Dendritic cell treated with granulocyte-macrophage colony-stimulating factor and Interleukin-4, amounts not matched to agents 40 ng/mL and 50 ng/mL, for 4 days (primary cell): Measurements from ENCODE around the gene UNC5A.

ENCODE experiments used
- H3K27ac Mint-ChIP-seq: one replicate; pipeline ENCODE4 v1.8.0; 2022; ENCODE audit warnings: mild to moderate bottlenecking, mixed read lengths
- H3K27me3 Mint-ChIP-seq: one replicate; pipeline ENCODE4 v1.8.0; 2022; ENCODE audit warnings: mild to moderate bottlenecking, mixed read lengths
- H3K36me3 Mint-ChIP-seq: one replicate; pipeline ENCODE4 v1.8.0; 2022; ENCODE audit warnings: low read depth, mixed read lengths
- H3K4me1 Mint-ChIP-seq: one replicate; pipeline ENCODE4 v1.8.0; 2022; ENCODE audit warnings: low read depth, mixed read lengths
- H3K4me3 Mint-ChIP-seq: one replicate; pipeline ENCODE4 v1.8.0; 2022; ENCODE audit warnings: mild to moderate bottlenecking, moderate library complexity, mixed read lengths
- H3K9me3 Mint-ChIP-seq: one replicate; pipeline ENCODE4 v1.8.0; 2022; ENCODE audit warnings: mixed read lengths
- intact Hi-C: fragments of 100-400 bp; cut with micrococcal nuclease; formaldehyde crosslinking; loops from one replicate; pipeline ENCODE4 v1.15.0; 2022

The UNC5A gene

DNA sequence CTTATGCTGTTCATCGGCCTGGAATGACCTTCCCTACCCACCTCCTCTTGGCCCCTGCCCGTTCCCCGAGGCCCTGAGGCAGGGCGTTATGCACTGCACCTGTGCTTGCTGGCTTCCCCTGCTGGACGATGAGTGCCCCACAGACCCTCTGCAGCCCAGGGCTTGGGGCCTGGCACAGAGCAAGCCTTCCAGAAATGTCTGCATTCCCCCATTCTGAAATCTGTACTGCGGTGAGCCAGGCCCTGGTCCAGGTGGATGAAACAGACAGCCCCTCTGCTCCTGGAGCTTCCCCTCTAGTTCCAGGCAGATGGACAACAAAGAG, 35.0 kb downstream of the UNC5A start:
- Mint-ChIP-seq H3K4me1 (no peaks in the 10 kb centered on the region), H3K27me3 (peaks cover 50% of the 10 kb centered on the region), H3K27ac (no peak overlapping the region), H3K9me3 (no peaks in the 10 kb centered on the region), H3K4me3 (no peak overlapping the region), H3K36me3 (no peaks in the 10 kb centered on the region)
- intact Hi-C loops, result no loop called here

DNA sequence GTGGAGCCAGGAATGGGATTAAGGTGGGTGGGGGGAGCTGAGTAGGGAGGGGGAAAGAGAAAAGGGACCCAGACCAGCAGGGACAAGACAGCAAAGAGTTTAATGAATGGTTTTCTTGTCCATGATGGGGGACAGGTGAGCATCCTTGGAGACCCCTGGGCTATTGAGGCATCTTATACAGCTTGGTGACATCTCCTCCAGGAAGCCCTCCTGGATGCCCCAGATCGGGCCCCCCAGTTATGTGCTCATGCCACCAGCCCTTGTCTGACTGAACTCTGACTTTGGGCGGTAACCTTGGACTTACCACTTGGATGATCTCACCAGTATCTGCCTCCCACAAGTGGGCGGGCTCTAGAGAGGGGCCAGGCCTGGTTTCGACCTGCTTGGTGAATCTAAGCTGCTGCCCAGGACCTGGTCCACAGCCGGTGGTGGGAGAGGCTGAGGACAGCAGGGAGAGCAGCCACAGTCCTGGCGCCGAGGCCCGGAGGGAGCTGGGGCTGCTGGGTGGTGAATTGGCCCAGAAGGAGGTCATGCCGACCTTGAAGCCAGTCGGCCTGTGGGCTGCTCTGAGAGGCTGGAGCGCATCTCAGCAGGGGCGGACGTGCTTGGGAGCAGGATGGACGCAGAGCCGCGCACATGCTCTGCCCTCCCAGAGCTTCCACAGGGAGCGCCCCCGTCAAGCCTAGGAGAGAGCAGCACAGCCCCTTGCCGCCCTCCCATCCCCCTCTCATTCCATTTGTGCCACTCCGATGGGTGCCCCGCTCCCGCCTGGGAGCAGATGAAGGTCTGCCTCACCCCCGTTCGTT, 36.2 kb downstream of the UNC5A start:
- no peak overlapping the region for H3K4me3 Mint-ChIP-seq
- no peaks in the 10 kb centered on the region for H3K36me3 Mint-ChIP-seq

DNA sequence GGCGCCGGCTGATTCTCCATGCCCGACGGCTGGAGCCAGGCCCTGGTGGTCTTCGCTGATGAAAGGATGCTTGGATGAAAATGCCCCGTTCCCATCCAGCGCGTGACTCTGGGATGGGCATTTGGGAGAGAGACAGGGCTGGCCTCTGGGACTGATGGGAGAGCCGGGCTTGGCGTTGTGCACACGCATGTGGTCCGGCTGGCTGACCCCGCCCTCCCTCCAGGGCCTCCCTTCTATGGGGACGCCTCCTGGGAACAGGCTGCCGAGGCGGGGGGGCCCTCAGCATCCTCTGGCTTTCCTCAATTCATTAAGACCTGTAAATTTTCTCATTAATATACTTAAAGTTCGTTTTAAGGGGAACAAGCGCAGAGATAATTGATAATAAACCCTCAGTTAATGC, 36.8 kb downstream of the UNC5A start:
- H3K9me3 Mint-ChIP-seq, result no peaks in the 10 kb centered on the region
- peaks cover 48% of the 10 kb centered on the region for H3K27me3 Mint-ChIP-seq
- no peak overlapping the region for H3K4me3 Mint-ChIP-seq
- H3K27ac Mint-ChIP-seq, result no peak overlapping the region
- H3K36me3 Mint-ChIP-seq, result no peaks in the 10 kb centered on the region
- H3K4me1 Mint-ChIP-seq, result no peaks in the 10 kb centered on the region
- intact Hi-C loops, result no loop called here

More for the DNA sequence above, 36.2 kb downstream of the UNC5A start:
- peaks cover 43% of the 10 kb centered on the region for H3K27me3 Mint-ChIP-seq
- intact Hi-C loops, result no loop called here
- H3K4me1 Mint-ChIP-seq, result no peaks in the 10 kb centered on the region
- no peak overlapping the region for H3K27ac Mint-ChIP-seq
- H3K9me3 Mint-ChIP-seq, result no peaks in the 10 kb centered on the region

DNA sequence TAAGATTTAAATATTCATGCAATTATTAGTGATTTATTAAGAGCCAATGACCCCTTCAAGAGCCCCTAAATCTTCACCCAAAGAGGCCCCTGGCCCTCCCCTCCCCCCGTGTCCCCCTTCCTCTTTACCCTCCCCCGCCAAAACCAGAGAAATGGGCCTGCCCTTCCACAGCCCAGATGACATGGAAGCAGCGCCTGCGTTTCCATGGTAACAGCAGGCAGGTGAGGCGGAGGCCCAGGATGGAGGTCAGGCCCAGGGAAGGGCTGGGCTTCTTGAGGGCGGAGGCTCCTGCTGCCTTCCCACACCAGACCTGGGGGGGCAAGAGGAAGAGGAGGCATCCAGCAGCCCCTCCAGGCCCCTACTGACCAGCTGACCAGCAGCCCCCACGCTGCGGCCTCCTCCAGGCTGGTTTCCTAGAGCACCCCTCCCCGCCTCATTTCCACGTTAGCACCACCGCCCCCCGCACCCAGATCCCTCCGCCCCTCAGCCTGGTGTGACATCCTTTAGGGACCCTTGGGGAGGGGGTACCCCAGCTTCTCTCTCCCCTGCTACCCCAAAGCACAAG, 37.4 kb downstream of the UNC5A start:
- intact Hi-C loops, result no loop called here
- Mint-ChIP-seq H3K27ac (no peak overlapping the region), H3K27me3 (peaks cover 51% of the 10 kb centered on the region), H3K4me1 (no peaks in the 10 kb centered on the region), H3K9me3 (no peaks in the 10 kb centered on the region), H3K4me3 (no peak overlapping the region), H3K36me3 (no peaks in the 10 kb centered on the region)

DNA sequence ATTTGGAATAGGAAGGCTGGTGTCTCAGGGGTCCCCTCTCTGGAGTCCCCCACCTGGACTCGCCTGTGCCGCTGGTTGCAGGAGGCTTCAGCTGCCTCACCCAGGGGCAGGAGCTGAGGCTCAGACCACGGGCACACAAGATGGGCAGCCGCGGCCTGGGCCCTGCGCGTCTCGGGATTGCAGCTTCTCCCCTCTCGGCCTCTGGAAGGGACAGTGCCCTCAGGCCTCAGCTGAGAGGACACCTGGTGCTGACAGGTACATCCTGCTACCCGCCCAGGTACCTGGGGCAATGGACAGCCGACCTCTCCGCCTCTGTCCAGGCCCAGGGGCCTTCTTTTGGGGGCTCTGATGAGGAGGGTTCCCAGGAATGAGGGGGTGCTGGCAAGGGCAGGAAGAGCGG, 38.3 kb downstream of the UNC5A start:
- Mint-ChIP-seq H3K9me3 (no peaks in the 10 kb centered on the region), H3K36me3 (no peaks in the 10 kb centered on the region), H3K4me1 (no peaks in the 10 kb centered on the region), H3K27me3 (peaks cover 50% of the 10 kb centered on the region), H3K27ac (no peak overlapping the region), H3K4me3 (no peak overlapping the region)
- intact Hi-C loops, result no loop called here

DNA sequence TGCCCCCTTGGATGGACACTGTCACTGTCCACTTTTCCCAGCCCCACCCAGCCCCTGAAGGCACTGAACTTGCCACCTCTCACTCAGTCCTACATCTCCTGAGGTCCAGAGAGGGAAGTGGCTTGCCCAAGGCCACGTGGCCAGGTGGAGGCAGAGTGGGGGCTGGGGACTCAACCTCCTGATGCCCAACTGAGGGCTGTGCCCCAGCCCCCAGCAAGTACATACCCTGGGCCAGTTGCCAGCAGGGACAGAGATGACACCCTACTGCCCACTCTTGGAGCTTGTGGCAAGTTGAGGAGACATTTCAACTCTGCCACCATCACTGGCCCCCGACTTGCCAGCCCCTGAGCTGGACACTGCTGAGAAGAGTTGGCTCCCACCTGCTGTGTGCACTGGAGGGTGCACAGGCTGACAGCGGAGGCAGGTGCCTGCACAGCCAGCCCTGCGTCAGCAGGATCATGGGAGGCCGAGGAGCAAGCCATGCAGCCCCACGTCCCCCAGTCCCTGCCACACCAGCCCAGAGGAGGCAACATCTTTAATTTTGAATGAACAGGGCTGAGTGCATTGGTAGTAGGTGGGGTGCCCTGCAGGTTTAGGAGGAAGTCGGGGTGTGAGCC, 39.4 kb downstream of the UNC5A start:
- intact Hi-C loops, result no loop called here
- H3K27me3 Mint-ChIP-seq, result peaks cover 51% of the 10 kb centered on the region
- H3K4me3 Mint-ChIP-seq, result no peak overlapping the region
- no peaks in the 10 kb centered on the region for H3K4me1 Mint-ChIP-seq
- no peaks in the 10 kb centered on the region for H3K36me3 Mint-ChIP-seq
- no peak overlapping the region for H3K27ac Mint-ChIP-seq
- no peaks in the 10 kb centered on the region for H3K9me3 Mint-ChIP-seq

DNA sequence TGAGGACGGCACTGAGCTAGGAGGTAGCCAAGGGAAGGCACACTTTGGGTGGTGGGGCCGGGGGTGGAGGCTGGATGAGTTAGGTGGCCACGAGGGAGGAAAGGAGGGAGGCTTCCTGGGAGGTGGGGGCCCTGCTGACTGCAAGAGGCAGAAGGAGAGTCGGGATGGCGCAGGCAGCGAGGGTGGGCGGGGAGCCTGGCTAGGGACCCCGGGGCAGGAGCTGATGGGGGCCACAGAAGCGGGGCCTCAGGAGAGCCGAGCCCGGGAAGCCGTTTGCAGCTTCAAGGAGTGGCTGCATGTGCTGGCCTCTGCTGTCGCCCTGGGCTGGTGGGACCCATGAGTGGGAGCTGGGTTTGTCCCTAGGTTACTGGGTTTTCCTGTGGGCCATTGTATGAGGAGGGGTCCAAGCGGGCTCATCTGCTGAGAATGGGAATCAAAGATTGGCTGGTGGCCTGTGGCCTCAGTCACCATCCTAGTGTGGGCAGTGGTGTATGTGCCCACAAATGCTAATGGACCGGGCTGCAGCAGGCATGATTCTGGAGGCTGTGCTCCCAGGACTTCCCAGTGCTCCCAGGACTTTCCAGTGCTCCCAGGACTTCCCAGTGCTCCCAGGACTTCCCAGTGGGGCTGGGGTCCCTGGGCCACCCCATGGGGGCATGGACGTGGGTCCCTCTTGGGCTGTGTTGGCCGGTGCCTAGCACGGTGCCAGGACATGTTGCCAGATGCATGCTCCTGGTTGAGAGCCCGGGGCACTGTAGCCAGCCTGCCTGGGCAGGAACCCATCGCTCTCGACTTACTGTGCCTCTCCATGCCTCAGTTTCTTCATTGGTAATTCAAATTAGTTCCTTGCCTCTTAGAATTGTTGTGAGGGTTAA, 40.2 kb downstream of the UNC5A start:
- Mint-ChIP-seq H3K27me3 (peaks cover 47% of the 10 kb centered on the region), H3K4me3 (no peak overlapping the region), H3K9me3 (no peaks in the 10 kb centered on the region), H3K4me1 (no peaks in the 10 kb centered on the region), H3K36me3 (no peaks in the 10 kb centered on the region), H3K27ac (no peak overlapping the region)
- intact Hi-C loops, result no loop called here

DNA sequence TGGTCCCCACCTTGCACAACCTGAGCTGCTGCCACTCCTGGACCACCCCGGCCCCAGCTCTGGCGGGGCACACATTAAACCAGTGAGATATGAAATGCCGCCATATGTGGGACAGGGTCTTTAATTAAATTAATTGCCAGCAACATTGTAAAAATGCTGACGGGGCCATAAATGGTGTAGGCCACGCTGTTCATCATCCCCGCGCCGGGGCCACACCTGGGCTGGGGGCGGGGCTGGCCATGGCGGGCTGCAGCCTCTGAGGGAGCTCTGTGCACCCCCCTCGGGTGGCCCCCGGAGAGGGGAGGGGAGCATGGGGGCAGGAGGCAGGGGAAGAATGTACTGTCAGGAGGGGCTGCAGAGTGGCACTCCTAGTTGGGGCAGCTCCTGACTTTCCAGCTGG, 41.0 kb downstream of the UNC5A start:
- peaks cover 40% of the 10 kb centered on the region for H3K27me3 Mint-ChIP-seq
- no peaks in the 10 kb centered on the region for H3K9me3 Mint-ChIP-seq
- no peak overlapping the region for H3K27ac Mint-ChIP-seq
- intact Hi-C loops, result no loop called here
- no peak overlapping the region for H3K4me3 Mint-ChIP-seq
- H3K36me3 Mint-ChIP-seq, result no peaks in the 10 kb centered on the region
- no peaks in the 10 kb centered on the region for H3K4me1 Mint-ChIP-seq

DNA sequence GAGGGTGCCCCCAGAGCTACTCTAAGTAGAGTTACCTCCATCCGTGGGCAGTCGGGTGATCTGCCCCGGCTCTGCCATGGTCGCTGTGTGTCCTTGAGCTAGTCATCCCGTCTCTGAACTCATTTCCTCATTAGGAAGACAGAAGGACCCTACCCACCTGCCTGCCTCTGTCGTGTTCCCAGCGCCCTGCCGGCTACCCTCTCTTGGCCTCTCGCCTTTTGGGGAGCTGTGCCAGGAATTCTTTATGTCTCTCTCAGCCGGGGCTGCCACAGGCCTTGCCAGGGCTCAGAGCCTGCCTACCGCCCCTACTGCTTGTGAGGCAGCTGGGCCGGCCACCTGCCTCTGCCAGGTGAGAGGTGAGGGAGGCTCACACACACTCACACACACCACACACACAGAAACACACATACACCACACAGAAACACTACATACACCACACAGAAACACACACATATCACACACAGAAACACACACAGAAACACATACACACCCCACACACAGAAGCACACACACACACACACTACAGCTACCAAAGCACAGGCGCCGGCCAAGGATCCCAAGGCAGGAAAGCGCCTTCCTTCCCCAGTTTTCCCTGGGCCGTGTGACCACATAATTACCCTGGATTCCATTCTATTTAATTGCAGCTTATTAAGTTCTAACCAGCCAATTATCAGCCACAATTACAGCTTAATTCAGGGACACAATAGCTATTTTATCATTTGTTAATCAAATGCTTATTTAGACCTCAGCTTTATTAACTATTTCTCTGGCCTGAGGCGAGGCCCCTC, 41.7 kb downstream of the UNC5A start:
- no peaks in the 10 kb centered on the region for H3K4me1 Mint-ChIP-seq
- no peaks in the 10 kb centered on the region for H3K36me3 Mint-ChIP-seq
- H3K27ac Mint-ChIP-seq, result no peak overlapping the region
- no peaks in the 10 kb centered on the region for H3K9me3 Mint-ChIP-seq
- intact Hi-C loops, result no loop called here
- H3K27me3 Mint-ChIP-seq, result peaks cover 37% of the 10 kb centered on the region
- H3K4me3 Mint-ChIP-seq, result no peak overlapping the region

DNA sequence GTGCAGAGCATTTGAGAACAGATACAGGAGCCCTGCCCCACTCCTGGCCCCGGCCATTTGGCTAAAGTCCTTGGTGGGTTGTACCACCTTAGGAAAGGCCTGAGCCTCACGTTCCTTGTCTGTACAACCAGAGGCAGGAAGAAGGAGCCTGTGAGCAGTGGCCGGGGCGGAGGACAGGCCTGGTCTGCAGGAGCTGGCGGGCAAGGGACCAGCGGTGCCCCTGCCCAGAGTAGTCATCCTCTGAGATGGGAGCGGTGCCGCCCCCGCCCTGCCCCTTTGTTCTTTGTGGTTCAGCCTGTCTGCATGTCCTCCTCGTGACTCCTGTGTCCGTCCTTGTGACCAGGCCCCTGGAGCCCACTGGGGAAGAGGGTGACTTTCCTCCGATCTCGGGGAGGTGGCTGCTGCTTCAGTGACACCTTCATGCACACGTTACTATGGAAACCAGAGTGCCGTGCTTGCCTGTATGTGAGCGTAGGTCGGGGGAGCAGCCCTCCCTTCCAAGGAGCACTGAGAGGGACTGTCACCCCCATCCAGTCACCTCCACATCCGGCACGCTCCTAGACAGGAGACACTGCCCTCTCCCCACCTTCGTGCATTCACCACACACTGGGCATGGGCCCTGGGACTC, 42.9 kb downstream of the UNC5A start:
- Mint-ChIP-seq H3K27ac (no peak overlapping the region), H3K4me3 (no peak overlapping the region), H3K36me3 (no peaks in the 10 kb centered on the region), H3K27me3 (peaks cover 37% of the 10 kb centered on the region), H3K9me3 (peaks cover 2% of the 10 kb centered on the region), H3K4me1 (no peaks in the 10 kb centered on the region)
- intact Hi-C loops, result no loop called here

DNA sequence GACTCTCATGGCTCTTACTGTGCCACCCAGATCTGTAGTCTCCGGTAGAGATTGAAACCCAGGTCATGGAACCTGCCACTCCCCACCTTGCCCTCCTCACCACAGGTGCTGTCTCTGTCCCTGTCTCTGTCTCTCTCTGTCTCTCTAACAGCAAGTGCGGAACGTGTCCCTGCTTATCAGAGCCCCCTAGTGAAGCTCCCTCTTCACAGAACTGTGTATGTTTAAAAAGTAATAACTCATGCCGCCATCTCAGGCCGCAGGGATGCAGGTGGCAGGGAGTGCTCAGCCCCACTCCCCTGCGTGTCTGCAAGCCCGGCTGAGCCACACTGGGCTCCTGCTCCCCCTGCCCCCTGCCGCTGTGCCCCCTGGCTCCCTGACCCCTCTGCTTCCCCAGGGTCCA, 43.8 kb downstream of the UNC5A start:
- Mint-ChIP-seq H3K4me3 (no peak overlapping the region), H3K27ac (no peak overlapping the region), H3K36me3 (no peaks in the 10 kb centered on the region), H3K9me3 (peaks cover 8% of the 10 kb centered on the region), H3K27me3 (peaks cover 41% of the 10 kb centered on the region), H3K4me1 (no peaks in the 10 kb centered on the region)
- intact Hi-C loops, result no loop called here

DNA sequence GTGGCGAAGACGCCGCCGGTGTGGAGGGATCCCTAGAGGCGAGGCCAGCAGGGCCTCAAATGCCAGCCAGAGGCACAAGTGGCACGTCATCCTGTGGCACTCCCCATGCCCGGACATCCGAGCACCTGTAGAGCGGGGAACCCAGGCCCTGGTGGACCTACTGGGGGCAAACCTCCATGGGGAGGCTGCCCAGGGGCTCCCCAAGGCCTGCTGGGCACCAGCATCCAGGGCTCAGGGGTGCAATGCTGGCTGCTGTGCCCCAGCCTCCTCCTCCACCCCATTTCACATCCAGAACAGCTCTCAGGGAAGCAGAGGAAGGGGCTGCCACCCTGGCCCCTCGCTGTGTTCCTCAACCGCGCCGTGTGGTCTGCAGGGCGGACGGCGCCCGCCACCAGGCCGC, 45.2 kb downstream of the UNC5A start:
- intact Hi-C loops, result no loop called here
- no peak overlapping the region for H3K27ac Mint-ChIP-seq
- H3K4me1 Mint-ChIP-seq, result no peaks in the 10 kb centered on the region
- H3K9me3 Mint-ChIP-seq, result peaks cover 8% of the 10 kb centered on the region
- no peaks in the 10 kb centered on the region for H3K36me3 Mint-ChIP-seq
- H3K27me3 Mint-ChIP-seq, result peaks cover 37% of the 10 kb centered on the region
- H3K4me3 Mint-ChIP-seq, result no peak overlapping the region

DNA sequence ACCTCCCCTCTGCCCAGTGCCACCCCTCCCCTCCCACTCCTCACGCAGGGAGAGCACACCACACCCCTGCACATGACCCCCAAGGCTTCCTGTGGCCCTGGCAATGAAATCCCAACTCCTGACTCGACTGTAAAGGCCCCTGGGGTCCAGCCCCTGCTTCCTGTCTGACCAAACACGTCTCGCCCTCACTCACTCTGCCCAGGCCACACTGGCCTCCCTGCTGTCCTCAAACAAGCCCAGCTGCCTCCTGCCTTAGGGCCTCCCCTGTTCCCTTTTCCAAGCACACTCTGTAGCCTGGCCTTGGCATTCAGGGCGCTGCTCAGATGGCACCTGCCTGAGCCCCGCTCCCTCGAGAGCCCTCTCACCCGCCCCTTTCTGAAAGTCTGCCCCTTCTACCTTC, 46.4 kb downstream of the UNC5A start:
- intact Hi-C loops, result no loop called here
- Mint-ChIP-seq H3K9me3 (peaks cover 8% of the 10 kb centered on the region), H3K36me3 (no peaks in the 10 kb centered on the region), H3K27me3 (peaks cover 46% of the 10 kb centered on the region), H3K4me3 (no peak overlapping the region), H3K4me1 (no peaks in the 10 kb centered on the region), H3K27ac (no peak overlapping the region)
